T-helper 1 cell treated with Interleukin-12 subunit alpha and Interleukin-12 subunit beta and Interleukin-4 antibody, amounts not matched to agents 30 μg/mL and 1 μg/mL, for 36 hours (primary cell): ENCODE data around the gene IFT22.
"Not testable (repeated sequence)": the region's sequence is repeated elsewhere in the genome, so short reads cannot be mapped to it uniquely, and the experiment has no call there.

Experiments used
- H3K27ac Mint-ChIP-seq: one replicate; pipeline ENCODE4 v1.8.0; 2021; ENCODE audit warnings: mild to moderate bottlenecking, mixed read lengths
- H3K27me3 Mint-ChIP-seq: one replicate; pipeline ENCODE4 v1.8.0; 2021; ENCODE audit warnings: low read depth, mixed read lengths
- H3K36me3 Mint-ChIP-seq: one replicate; pipeline ENCODE4 v1.8.0; 2021; ENCODE audit warnings: low read depth, mixed read lengths
- H3K4me1 Mint-ChIP-seq: one replicate; pipeline ENCODE4 v1.8.0; 2021; ENCODE audit warnings: low read depth, mixed read lengths
- H3K4me3 Mint-ChIP-seq: one replicate; pipeline ENCODE4 v1.8.0; 2021; ENCODE audit warnings: mild to moderate bottlenecking, moderate library complexity, mixed read lengths
- H3K9me3 Mint-ChIP-seq: one replicate; pipeline ENCODE4 v1.8.0; 2021; ENCODE audit warnings: mixed read lengths

The IFT22 gene

DNA sequence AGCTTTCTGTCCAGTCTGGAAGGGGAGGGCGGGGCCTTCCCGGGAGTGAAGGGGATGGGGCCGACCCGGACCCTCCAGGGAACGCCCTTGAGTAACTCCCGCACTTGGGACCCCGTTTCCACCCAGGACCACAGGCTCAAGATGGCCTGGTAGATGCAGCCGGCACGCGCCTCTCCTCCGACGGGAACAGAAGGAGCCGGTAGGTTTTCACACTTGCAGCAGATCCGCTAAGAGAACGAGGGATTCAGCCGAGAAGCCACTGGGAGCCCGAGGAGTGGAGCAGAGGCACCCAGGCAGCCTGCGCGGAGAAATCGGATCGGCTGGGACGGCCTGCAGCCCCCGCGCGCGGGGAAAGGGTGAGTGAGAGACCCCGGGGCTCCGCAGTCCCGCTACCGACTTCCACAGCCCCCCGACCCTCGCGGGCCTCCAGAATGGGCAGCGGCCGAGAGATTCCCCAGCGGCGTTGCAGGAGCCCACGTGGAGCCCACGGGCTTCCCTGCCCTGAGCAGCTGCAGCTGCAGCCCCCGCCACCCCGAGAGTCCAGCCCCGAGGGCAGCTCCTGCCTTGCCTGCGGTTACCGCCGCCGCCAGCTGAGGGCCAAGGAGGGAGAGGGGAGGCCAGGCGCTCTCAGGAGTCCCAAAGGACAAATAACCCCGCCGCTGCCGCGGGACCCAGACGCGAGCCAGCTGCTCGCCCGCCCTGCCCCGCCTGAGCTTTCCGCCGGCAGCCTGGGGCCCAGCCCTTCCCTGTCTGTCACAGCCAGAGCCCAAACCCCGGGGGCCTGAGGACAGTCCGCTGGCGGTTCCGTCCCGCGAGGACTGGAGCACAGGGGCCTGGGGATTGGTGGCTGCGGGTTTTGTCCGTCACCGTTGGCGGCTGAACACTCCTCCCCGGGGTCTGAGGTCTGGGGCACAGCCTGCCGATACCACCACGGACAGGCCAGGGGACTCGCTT is 21.8 kb downstream of the IFT22 start:
- H3K9me3 Mint-ChIP-seq = peaks cover 20% of the 10 kb centered on the region
- peaks cover 14% of the 10 kb centered on the region for H3K36me3 Mint-ChIP-seq
- peaks cover 47% of the 10 kb centered on the region for H3K27me3 Mint-ChIP-seq
- H3K4me3 Mint-ChIP-seq = no peak overlapping the region
- H3K4me1 Mint-ChIP-seq = peaks cover 4% of the 10 kb centered on the region
- H3K27ac Mint-ChIP-seq = no peak overlapping the region

DNA sequence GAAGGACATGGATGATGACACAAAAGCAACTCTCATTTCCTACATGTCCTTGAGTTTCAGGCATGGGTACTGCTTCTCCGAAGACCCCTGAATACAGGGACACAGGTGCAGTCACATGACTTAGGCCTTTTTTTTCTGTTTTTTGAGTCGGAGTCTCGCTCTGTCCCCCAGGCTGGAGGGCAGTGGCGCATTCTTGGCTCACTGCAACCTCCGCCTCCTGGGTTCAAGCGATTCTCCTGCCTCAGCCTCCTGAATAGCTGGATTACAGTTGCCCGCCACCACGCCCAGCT is 26.8 kb downstream of the IFT22 start:
- H3K4me1 Mint-ChIP-seq = peaks cover 2% of the 10 kb centered on the region
- H3K4me3 Mint-ChIP-seq = no peak overlapping the region
- no peaks in the 10 kb centered on the region for H3K9me3 Mint-ChIP-seq
- peaks cover 35% of the 10 kb centered on the region for H3K27me3 Mint-ChIP-seq
- H3K36me3 Mint-ChIP-seq = no peaks in the 10 kb centered on the region
- H3K27ac Mint-ChIP-seq = no peak overlapping the region

DNA sequence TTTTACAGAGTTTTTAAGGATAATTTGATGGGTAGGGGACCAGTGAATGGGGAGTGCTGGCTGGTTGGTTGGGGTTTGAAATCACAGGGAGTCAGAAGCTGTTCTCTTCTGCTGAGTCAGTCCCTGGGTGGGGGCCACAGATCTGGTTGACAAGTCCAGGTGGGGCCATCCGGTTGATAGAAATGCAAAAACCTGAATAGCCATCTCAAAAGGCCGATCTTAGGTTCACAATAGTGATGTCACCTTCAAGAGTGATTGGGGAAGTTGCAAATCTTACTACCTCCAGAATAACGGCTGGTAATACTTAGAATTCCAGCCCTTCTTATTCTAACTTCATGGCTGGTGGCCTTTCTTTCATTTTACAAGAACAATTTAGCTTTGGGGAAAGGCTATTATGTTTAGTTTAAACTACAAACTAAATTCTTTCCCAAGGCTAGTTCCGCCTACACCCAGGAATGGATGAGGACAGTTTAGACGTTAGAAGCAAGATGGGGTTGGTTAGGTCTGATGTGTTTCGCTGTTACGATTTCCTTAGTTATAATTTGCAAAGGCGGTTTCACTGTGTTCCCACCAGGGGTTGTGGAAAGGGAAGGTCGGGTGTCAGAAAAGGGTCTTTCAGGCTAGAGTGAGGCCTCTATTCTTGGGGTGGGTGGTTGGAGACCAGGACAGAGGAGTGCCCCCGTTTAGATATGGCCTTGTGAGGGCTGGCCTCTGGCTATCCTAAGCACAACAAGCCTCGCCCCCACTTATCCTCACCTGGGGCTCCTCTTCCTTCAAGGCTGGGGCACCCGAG is 27.4 kb downstream of the IFT22 start:
- Mint-ChIP-seq H3K4me3 (no peak overlapping the region), H3K27ac (no peak overlapping the region), H3K36me3 (no peaks in the 10 kb centered on the region), H3K9me3 (no peaks in the 10 kb centered on the region), H3K4me1 (peaks cover 2% of the 10 kb centered on the region), H3K27me3 (peaks cover 30% of the 10 kb centered on the region)

DNA sequence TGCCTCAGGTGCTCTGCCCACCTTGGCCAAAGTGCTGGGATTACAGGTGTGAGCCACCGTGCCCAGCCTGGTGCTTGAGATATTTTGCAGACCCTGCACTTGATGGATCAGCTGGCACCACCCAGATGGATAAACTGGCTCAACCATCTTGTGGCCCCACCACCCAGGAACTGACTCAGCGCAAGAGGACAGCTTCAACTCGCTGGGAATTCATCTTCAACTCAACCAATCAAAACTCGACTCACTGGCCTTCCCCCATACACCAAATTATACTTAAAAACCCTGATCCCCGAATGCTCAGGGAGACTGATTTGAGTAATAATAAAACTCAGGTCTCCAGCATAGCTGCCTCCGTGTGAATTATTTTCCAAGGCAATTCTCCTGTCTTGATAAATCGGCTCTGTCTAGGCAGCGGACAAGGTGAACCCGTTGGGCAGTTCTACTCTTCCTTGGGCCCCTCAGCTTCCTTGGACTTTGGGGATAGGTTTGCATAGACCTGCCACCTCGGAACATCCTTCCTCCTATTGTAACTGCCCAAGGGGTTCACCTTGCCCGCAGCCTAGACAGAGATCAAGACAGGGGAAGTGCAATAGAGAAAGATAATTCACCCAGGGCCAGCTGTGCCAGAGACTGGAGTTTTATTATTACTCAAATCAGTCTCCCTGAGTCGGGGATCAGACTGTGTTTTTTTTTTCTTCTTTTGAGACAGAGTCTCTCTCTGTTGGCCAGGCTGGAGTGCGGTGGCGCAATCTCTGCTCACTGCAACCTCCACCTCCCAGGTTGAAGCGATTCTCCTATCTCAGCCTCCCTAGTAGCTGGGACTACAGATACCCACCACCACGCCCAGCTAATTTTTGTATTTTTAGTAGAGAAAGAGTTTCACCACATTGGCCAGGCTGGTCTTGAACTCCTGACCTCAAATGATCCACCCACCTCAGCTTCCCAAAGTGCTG is 28.3 kb downstream of the IFT22 start:
- not testable (repeated sequence) for H3K4me3 Mint-ChIP-seq, H3K4me1 Mint-ChIP-seq, H3K27ac Mint-ChIP-seq, H3K36me3 Mint-ChIP-seq, H3K9me3 Mint-ChIP-seq
- peaks cover 23% of the 10 kb centered on the region for H3K27me3 Mint-ChIP-seq

DNA sequence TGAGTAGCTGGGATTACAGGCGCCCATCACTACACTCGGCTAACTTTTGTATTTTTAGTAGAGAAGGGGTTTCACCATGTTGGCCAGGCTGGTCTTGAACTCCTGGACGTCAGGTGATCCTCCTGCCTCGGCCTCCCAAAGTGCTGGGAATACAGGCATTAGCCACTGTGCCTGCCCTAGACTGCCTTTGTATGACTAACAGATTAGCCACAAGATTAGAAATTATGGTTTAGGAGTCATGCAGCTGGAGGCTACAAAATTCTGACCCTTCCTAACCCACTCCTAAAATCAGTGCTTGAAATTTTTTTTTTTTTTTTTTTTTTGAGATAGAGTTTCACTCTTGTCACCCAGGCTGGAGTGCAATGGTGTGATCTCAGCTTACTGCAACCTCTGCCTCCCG is 29.0 kb downstream of the IFT22 start:
- H3K4me1 Mint-ChIP-seq, H3K27ac Mint-ChIP-seq, H3K9me3 Mint-ChIP-seq, H3K4me3 Mint-ChIP-seq, H3K36me3 Mint-ChIP-seq: not testable (repeated sequence)
- H3K27me3 Mint-ChIP-seq = peaks cover 18% of the 10 kb centered on the region

DNA sequence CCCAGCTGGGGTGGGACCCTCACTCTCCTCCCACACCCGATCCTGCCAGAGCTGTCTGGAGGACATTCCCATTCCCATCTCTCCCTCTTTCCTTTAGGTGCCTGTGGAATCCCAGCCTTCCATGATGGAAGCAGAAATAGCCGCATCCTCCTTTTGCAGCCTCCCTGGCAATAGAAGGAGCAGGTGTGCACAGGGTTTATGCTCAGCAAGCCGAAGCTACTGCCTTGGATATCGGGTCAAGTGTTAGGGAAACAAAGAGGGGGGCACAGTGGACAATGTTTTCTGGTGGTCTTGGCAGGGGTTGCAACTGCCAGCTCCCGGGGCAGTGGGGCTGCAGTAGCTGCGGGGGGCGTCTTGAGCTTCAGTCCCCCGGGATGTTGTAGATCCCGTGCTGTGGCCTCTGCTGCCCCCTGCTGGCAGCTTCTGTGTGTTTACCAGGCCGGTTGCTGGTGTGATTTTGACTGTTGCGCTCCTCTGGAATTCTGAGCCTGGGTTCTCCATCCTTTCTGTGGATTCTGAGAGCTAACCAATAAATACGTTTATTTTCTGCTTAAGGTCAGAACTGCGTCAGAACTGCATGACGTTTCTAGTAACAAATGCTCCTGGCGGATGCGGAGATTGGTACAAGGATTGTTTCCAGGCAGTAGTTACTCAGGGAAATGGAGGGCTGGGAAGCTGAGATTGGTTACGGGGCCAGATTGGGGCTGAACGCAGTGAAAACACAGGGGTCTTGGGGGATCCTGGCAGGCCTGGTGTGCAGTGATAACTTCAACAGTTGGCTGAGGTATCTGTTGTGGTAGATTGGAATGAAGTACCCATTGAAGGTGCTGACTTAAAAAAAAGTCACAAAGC is 31.2 kb downstream of the IFT22 start:
- H3K36me3 Mint-ChIP-seq, H3K27ac Mint-ChIP-seq, H3K4me1 Mint-ChIP-seq, H3K9me3 Mint-ChIP-seq, H3K4me3 Mint-ChIP-seq: not testable (repeated sequence)
- H3K27me3 Mint-ChIP-seq = peaks cover 18% of the 10 kb centered on the region

DNA sequence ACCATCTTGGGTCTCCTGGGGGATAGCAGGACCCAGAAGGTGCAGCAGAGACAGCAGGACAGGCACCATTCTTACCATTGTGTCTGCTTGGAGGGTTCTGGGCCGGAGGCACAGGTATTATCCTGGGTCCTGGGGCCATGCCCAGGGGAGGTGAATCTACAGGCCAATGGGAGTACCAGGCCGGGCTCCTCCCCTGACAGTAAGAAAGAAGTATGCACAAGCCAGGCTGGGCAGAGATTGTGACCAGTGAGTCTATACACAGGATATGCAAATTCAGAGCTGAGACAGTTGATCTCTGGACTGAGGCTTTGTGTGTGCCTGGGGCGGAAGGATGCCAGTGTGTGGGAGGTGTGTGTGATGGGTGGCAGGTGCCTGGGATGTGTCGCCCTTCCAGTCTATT is 31.9 kb downstream of the IFT22 start:
- H3K27ac Mint-ChIP-seq, H3K9me3 Mint-ChIP-seq, H3K4me1 Mint-ChIP-seq, H3K36me3 Mint-ChIP-seq, H3K4me3 Mint-ChIP-seq: not testable (repeated sequence)
- H3K27me3 Mint-ChIP-seq = peaks cover 18% of the 10 kb centered on the region

DNA sequence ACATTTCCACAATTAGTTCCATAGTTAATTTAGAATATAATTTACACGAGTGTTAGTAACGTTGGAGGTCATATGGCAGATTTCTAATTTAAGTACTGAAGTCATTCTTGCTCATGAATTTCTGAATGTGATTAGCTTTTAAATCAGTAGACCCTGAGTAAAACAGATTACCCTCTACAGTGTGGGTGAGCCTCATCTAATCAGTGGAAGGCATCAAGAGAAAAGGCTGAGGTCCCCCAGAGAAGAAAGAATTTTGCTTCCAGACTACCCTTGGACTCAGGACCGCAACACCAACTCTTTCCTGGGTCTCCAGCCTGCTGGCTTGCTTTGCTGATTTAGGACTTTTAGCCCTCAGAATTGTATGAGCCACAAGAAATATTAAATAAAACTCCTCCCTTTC is 33.2 kb downstream of the IFT22 start:
- Mint-ChIP-seq H3K36me3 (no peaks in the 10 kb centered on the region), H3K4me1 (peaks cover 2% of the 10 kb centered on the region), H3K27me3 (peaks cover 10% of the 10 kb centered on the region), H3K9me3 (no peaks in the 10 kb centered on the region), H3K27ac (no peak overlapping the region), H3K4me3 (no peak overlapping the region)

DNA sequence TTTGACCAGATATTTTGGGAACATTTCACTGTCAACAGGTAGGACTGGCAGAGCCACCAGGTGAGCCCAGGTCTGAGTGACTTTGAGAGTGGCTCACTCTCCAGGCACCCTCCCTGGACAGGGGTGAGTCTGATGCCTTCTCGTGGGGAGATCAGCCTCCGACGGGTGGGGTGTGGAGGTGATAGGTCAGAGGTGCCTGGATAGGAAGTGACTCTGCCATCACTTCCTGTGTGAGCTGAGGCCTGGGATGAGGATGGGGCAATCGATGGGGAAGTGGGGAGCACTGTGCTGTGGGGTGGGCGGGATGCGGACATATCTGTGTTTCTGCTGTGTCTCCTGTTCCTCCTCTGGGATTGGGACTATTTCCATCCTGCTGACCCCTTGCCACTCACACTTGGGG is 34.6 kb downstream of the IFT22 start:
- H3K9me3 Mint-ChIP-seq = no peaks in the 10 kb centered on the region
- peaks cover 7% of the 10 kb centered on the region for H3K4me1 Mint-ChIP-seq
- H3K4me3 Mint-ChIP-seq = no peak overlapping the region
- H3K27ac Mint-ChIP-seq = no peak overlapping the region
- H3K36me3 Mint-ChIP-seq = no peaks in the 10 kb centered on the region
- H3K27me3 Mint-ChIP-seq = peaks cover 4% of the 10 kb centered on the region

DNA sequence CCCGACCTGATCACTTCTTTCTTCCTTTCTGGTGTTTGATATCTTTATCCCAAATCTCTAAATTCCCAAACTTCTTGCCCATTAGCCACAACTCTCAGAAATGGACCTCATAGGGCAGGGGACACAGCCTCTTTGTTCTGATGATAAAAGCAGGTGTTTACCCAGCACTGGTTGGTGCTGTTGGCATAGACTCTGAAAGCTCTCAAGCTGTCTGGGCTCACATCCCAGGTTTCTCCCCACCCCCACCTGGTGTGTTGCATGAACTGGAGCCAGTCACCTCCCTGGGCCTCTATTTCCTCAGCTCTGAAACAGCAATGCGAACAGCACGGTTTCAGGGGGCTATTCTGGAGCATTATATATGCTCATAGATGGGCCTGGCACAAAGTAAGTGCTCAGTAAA is 35.7 kb downstream of the IFT22 start:
- H3K9me3 Mint-ChIP-seq, H3K27me3 Mint-ChIP-seq, H3K36me3 Mint-ChIP-seq, H3K4me1 Mint-ChIP-seq, H3K27ac Mint-ChIP-seq, H3K4me3 Mint-ChIP-seq: not testable (repeated sequence)

DNA sequence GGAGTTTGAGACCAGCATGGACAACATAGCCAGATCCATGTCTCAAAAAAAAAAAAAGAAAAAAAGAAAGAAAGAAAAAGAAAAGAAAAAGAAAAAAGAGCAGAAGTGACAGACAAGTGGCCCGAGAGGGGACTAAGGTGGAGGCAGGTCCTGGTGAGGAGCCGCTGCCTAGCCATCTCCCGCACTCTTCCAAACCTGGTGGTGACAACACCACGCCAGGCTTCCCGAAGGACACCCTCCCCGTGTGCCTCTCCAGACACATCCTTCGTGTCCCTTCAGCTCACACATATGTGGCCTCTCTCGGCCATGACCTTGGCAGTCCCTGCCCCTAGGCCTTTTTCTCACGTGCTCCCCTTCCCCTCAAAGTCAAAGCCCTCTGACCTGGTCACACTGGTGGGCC is 36.4 kb downstream of the IFT22 start:
- Mint-ChIP-seq H3K27ac (no peak overlapping the region), H3K36me3 (no peaks in the 10 kb centered on the region), H3K9me3 (no peaks in the 10 kb centered on the region), H3K4me3 (no peak overlapping the region), H3K27me3 (no peaks in the 10 kb centered on the region), H3K4me1 (peaks cover 5% of the 10 kb centered on the region)

DNA sequence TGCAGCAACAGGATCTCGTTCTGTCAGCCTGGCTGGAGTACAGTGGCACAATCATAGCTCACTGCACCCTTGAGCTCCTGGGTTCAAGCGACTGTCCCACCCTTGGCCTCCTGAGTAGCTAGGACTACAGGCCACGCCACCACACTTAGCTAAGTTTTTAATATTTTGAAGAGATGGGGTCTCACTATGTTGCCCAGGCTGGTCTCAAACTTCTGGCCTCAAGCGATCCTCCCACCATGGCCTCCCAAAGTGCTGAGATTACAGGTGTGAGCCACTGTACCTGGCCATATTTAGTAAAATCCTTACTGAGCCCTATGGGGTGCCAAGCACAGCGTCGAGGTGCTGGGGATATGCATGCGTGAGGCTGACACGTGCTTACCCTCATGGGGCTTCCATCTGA is 40.7 kb downstream of the IFT22 start:
- H3K27me3 Mint-ChIP-seq, H3K9me3 Mint-ChIP-seq, H3K4me1 Mint-ChIP-seq, H3K4me3 Mint-ChIP-seq, H3K27ac Mint-ChIP-seq, H3K36me3 Mint-ChIP-seq: not testable (repeated sequence)

DNA sequence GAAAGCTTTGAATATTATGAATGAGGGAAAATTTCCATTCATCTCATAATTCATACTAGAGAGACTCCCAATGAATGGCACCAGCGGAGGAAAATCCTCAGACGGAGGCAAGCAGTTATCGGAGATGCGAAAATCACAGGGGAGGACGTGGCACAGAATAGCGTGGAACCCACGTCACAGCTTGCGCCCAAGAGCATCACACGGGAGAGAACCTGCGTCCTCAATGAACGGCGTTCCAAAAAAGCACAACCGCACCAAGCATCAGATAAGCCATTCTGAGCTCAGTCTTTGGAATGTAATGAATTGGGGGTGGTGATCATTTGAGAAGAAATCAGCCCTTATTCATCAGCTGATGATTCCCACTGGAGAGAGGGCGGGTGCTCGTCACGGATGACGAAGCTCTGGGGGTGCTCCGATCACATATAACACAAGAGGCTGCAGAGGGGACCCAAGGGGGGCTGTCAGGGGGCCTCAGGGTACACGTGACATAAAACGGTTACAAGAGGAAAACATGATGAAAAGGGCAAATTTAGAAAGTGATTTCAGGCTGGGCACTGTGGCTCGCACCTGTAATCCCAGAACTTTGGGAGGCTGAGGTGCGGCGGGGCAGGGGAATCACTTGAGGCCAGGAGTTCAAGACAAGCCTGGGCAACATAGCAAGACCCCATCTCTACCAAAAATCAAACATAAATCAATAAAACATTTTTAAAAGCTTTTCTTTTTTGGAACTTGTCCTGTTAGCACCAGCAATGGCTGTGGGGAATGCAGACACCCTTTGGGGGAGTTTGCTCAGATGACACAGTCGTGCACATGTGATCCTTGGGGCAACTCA is 42.9 kb downstream of the IFT22 start:
- peaks cover 4% of the 10 kb centered on the region for H3K27me3 Mint-ChIP-seq
- no peak overlapping the region for H3K4me3 Mint-ChIP-seq
- H3K36me3 Mint-ChIP-seq = no peaks in the 10 kb centered on the region
- no peaks in the 10 kb centered on the region for H3K9me3 Mint-ChIP-seq
- H3K4me1 Mint-ChIP-seq = peaks cover 5% of the 10 kb centered on the region
- H3K27ac Mint-ChIP-seq = no peak overlapping the region
